Measurements from ENCODE around the gene MTMR6.

GRCh38 chr13:25217023-25217885, 70.0 kb downstream of the MTMR6 start:
- TF ChIP-seq CTCF (optimal IDR thresholded peaks at IDR 0.05 in 1 of 3, IDR thresholded peaks at IDR 0.05 in 1 of 3, conservative IDR thresholded peaks at IDR 0.05 in 1 of 3; ENCODE audit: extremely low read depth in 1 of 3, insufficient read depth in 2 of 3, low read length in 3 of 3): no peak
- no peak for TF ChIP-seq EZH2 (IDR thresholded peaks at IDR 0.05; ENCODE audit: low read length)
